GM12872 (cell line): Measurements from ENCODE around the gene TMIGD1.

Experiments used
- CTCF ChIP-seq: IDR thresholded peaks from 3 replicates; pipeline ENCODE4 v1.5.1; 2011; ENCODE audit warnings: low read depth, mild to moderate bottlenecking, low read length, moderate library complexity; ENCODE audit not compliant: insufficient read depth

TMIGD1 gene

GRCh38 chr17:30354701-30355100, 20.8 kb upstream of the TMIGD1 start:
- TF ChIP-seq CTCF, result no peak

- TF ChIP-seq CTCF, result no peak
Measured at GRCh38 chr17:30352240-30352814, 18.5 kb upstream of the TMIGD1 start.

GRCh38 chr17:30351735-30352134, 17.9 kb upstream of the TMIGD1 start:
- no peak for TF ChIP-seq CTCF

GRCh38 chr17:30349252-30349651, 15.4 kb upstream of the TMIGD1 start:
- no peak for TF ChIP-seq CTCF

- no peak for TF ChIP-seq CTCF
Measured at GRCh38 chr17:30347488-30347887, 13.6 kb upstream of the TMIGD1 start.

- TF ChIP-seq CTCF, result no peak
Measured at GRCh38 chr17:30346221-30346795, 12.5 kb upstream of the TMIGD1 start.

GRCh38 chr17:30345527-30346075, 11.7 kb upstream of the TMIGD1 start:
- no peak for TF ChIP-seq CTCF

GRCh38 chr17:30345089-30345433, 11.2 kb upstream of the TMIGD1 start:
- no peak for TF ChIP-seq CTCF
